ENCODE results near the gene ABTB1.
A peak's percentile ranks its signal among the peaks of the same experiment; 100 is the strongest.

The ABTB1 gene

GRCh38 chr3:127655641-127656040 lies 17.1 kb upstream of the ABTB1 start:
- no peaks in the 10 kb centered on the region for H3K36me3 ChIP-seq (ENCODE audit: control insufficient read depth in 1 of 2, insufficient read depth in 2 of 2, low read depth in 1 of 2, low read length in 2 of 2)
- no peak overlapping the region for H2BK120ac ChIP-seq (ENCODE audit: low read depth, low read length)
- no peak overlapping the region for H2BK12ac ChIP-seq (ENCODE audit: low read length in 2 of 2)
- H3K27ac ChIP-seq (ENCODE audit: low read length, poor library complexity, severe bottlenecking) = no peak overlapping the region
- H3K4me3 ChIP-seq (ENCODE audit: insufficient read depth in 1 of 2, low read depth in 1 of 2, low read length in 2 of 2) = no peak overlapping the region
- H3K9me3 ChIP-seq (ENCODE audit: control insufficient read depth, low read length) = no peaks in the 10 kb centered on the region
- peak; percentile 47 for DNase-seq
- no peak overlapping the region for H3K14ac ChIP-seq (ENCODE audit: low read length in 2 of 2)
- no peaks in the 10 kb centered on the region for H3K79me1 ChIP-seq (replicated peaks; ENCODE audit: low read length, poor library complexity, severe bottlenecking)
- no peak overlapping the region for H2BK5ac ChIP-seq (ENCODE audit: low read depth, low read length, poor library complexity, severe bottlenecking)
- H3K23ac ChIP-seq (ENCODE audit: low read length in 2 of 2) = no peak overlapping the region
- H4K8ac ChIP-seq (ENCODE audit: low read length) = no peak overlapping the region
- H3K4me1 ChIP-seq (ENCODE audit: control insufficient read depth, insufficient read depth, low read depth, low read length) = no peaks in the 10 kb centered on the region
- peaks cover 0 to 8% of the 10 kb centered on the region in 2 experiments for H3K27me3 ChIP-seq (ENCODE audit: control insufficient read depth in 1 of 2, insufficient read depth in 1 of 2, low read length in 2 of 2)
- no peak overlapping the region for H3K4me2 ChIP-seq (ENCODE audit: low read length, poor library complexity, severe bottlenecking)
- WGBS = 58% methylated on average over 3 of the region's 3 CpGs
- H2BK15ac ChIP-seq (ENCODE audit: low read depth, poor library complexity, severe bottlenecking) = no peak overlapping the region
- H3K18ac ChIP-seq (ENCODE audit: low read depth in 1 of 2, low read length in 2 of 2) = no peak overlapping the region
- peak overlapping the region; percentile 69 for H3K9ac ChIP-seq (ENCODE audit: low read length)
- no peak overlapping the region for H3K4ac ChIP-seq (ENCODE audit: low read depth in 1 of 2, low read length in 2 of 2)
- H2AFZ ChIP-seq (ENCODE audit: low read depth, low read length) = no peak overlapping the region
- no peak overlapping the region for H2AK5ac ChIP-seq (ENCODE audit: low read length, severe bottlenecking)
- no peak overlapping the region for H4K91ac ChIP-seq (ENCODE audit: low read length)

DNA sequence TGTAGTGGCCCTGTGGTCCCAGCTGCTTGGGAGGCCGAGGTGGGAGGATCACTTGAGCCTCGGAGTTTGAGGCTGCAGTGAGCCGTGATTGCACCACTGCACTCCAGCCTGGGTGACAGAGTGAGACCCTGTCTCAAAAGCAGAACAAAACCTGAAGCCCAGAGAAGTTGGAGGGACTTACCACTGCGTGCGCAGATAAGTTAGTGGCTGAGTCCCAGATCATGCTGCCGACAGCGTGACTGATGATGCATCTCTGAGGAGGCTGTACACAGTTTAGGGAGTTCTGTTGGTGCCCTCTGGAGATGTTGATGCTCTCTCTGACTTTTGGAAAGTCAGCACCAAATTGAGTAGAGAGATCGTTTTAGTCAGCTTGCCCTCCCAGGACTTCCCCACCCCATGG lies 15.8 kb upstream of the ABTB1 start:
- H2BK120ac ChIP-seq (ENCODE audit: low read depth, low read length) = no peak overlapping the region
- no peak overlapping the region for H3K4me3 ChIP-seq (ENCODE audit: insufficient read depth in 1 of 2, low read depth in 1 of 2, low read length in 2 of 2)
- no peaks in the 10 kb centered on the region for H3K4me1 ChIP-seq (ENCODE audit: control insufficient read depth, insufficient read depth, low read depth, low read length)
- H2BK5ac ChIP-seq (ENCODE audit: low read depth, low read length, poor library complexity, severe bottlenecking) = no peak overlapping the region
- no peak overlapping the region for H3K4me2 ChIP-seq (ENCODE audit: low read length, poor library complexity, severe bottlenecking)
- H4K8ac ChIP-seq (ENCODE audit: low read length) = no peak overlapping the region
- no peak overlapping the region for H4K91ac ChIP-seq (ENCODE audit: low read length)
- H2AK5ac ChIP-seq (ENCODE audit: low read length, severe bottlenecking) = no peak overlapping the region
- H3K27ac ChIP-seq (ENCODE audit: low read length, poor library complexity, severe bottlenecking) = no peak overlapping the region
- H2BK12ac ChIP-seq (ENCODE audit: low read length in 2 of 2) = no peak overlapping the region
- H3K36me3 ChIP-seq (ENCODE audit: control insufficient read depth in 1 of 2, insufficient read depth in 2 of 2, low read depth in 1 of 2, low read length in 2 of 2) = no peaks in the 10 kb centered on the region
- no peak overlapping the region for H3K4ac ChIP-seq (ENCODE audit: low read depth in 1 of 2, low read length in 2 of 2)
- no peaks in the 10 kb centered on the region for H3K79me1 ChIP-seq (replicated peaks; ENCODE audit: low read length, poor library complexity, severe bottlenecking)
- H3K9me3 ChIP-seq (ENCODE audit: control insufficient read depth, low read length) = no peaks in the 10 kb centered on the region
- no peak overlapping the region for H3K14ac ChIP-seq (ENCODE audit: low read length in 2 of 2)
- H3K23ac ChIP-seq (ENCODE audit: low read length in 2 of 2) = no peak overlapping the region
- no peak overlapping the region for H3K9ac ChIP-seq (ENCODE audit: low read length)
- DNase-seq = no peak
- no peak overlapping the region for H2BK15ac ChIP-seq (ENCODE audit: low read depth, poor library complexity, severe bottlenecking)
- H2AFZ ChIP-seq (ENCODE audit: low read depth, low read length) = no peak overlapping the region
- no peak overlapping the region for H3K18ac ChIP-seq (ENCODE audit: low read depth in 1 of 2, low read length in 2 of 2)
- peaks cover 0 to 8% of the 10 kb centered on the region in 2 experiments for H3K27me3 ChIP-seq (ENCODE audit: control insufficient read depth in 1 of 2, insufficient read depth in 1 of 2, low read length in 2 of 2)
- WGBS = 93% methylated on average over 8 of the region's 8 CpGs

GRCh38 chr3:127658234-127658633 lies 14.5 kb upstream of the ABTB1 start:
- Histone ChIP-seq H2BK12ac (ENCODE audit: low read length in 2 of 2) (no peak overlapping the region), H3K36me3 (ENCODE audit: control insufficient read depth in 1 of 2, insufficient read depth in 2 of 2, low read depth in 1 of 2, low read length in 2 of 2) (no peaks in the 10 kb centered on the region), H3K9ac (ENCODE audit: low read length) (no peak overlapping the region), H2BK5ac (ENCODE audit: low read depth, low read length, poor library complexity, severe bottlenecking) (no peak overlapping the region), H2BK15ac (ENCODE audit: low read depth, poor library complexity, severe bottlenecking) (no peak overlapping the region), H3K79me1 (replicated peaks; ENCODE audit: low read length, poor library complexity, severe bottlenecking) (no peaks in the 10 kb centered on the region), H2BK120ac (ENCODE audit: low read depth, low read length) (no peak overlapping the region), H3K27me3 (ENCODE audit: control insufficient read depth in 1 of 2, insufficient read depth in 1 of 2, low read length in 2 of 2) (no peaks in the 10 kb centered on the region), H3K4me2 (ENCODE audit: low read length, poor library complexity, severe bottlenecking) (no peak overlapping the region), H3K23ac (ENCODE audit: low read length in 2 of 2) (no peak overlapping the region), H3K4me1 (ENCODE audit: control insufficient read depth, insufficient read depth, low read depth, low read length) (no peaks in the 10 kb centered on the region), H3K4ac (ENCODE audit: low read depth in 1 of 2, low read length in 2 of 2) (no peak overlapping the region), H3K4me3 (ENCODE audit: insufficient read depth in 1 of 2, low read depth in 1 of 2, low read length in 2 of 2) (no peak overlapping the region), H3K27ac (ENCODE audit: low read length, poor library complexity, severe bottlenecking) (no peak overlapping the region), H2AFZ (ENCODE audit: low read depth, low read length) (no peak overlapping the region), H3K14ac (ENCODE audit: low read length in 2 of 2) (no peak overlapping the region), H3K9me3 (ENCODE audit: control insufficient read depth, low read length) (no peaks in the 10 kb centered on the region), H4K8ac (ENCODE audit: low read length) (no peak overlapping the region), H3K18ac (ENCODE audit: low read depth in 1 of 2, low read length in 2 of 2) (no peak overlapping the region), H4K91ac (ENCODE audit: low read length) (no peak overlapping the region), H2AK5ac (ENCODE audit: low read length, severe bottlenecking) (no peak overlapping the region)
- WGBS = 77% methylated on average over 1 of the region's 1 CpG
- DNase-seq = no peak

DNA sequence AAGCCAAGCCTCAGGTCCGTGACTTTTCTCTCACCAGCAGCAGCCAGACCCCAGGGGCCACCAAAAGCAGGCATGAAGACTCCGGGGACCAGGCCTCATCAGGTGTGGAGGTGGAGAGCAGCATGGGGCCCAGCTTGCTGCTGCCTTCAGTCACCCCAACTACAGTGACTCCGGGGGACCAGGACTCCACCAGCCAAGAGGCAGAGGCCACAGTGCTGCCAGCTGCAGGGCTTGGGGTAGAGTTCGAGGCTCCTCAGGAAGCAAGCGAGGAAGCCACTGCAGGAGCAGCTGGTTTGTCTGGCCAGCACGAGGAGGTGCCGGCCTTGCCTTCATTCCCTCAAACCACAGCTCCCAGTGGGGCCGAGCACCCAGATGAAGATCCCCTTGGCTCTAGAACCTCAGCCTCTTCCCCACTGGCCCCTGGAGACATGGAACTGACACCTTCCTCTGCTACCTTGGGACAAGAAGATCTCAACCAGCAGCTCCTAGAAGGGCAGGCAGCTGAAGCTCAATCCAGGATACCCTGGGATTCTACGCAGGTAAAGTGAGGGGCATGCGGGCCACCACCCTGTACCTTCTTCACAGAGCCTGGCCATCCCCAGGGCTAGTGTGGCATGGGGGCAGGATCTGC lies 12.0 kb upstream of the ABTB1 start:
- no peak overlapping the region for H4K8ac ChIP-seq (ENCODE audit: low read length)
- no peak for DNase-seq
- no peak overlapping the region for H3K4me2 ChIP-seq (ENCODE audit: low read length, poor library complexity, severe bottlenecking)
- no peak overlapping the region for H3K9ac ChIP-seq (ENCODE audit: low read length)
- H2BK12ac ChIP-seq (ENCODE audit: low read length in 2 of 2) = no peak overlapping the region
- no peak overlapping the region for H3K14ac ChIP-seq (ENCODE audit: low read length in 2 of 2)
- no peak overlapping the region for H3K23ac ChIP-seq (ENCODE audit: low read length in 2 of 2)
- H3K36me3 ChIP-seq (ENCODE audit: control insufficient read depth in 1 of 2, insufficient read depth in 2 of 2, low read depth in 1 of 2, low read length in 2 of 2) = no peaks in the 10 kb centered on the region
- H3K27ac ChIP-seq (ENCODE audit: low read length, poor library complexity, severe bottlenecking) = no peak overlapping the region
- H2AFZ ChIP-seq (ENCODE audit: low read depth, low read length) = no peak overlapping the region
- WGBS = 98% methylated on average over 10 of the region's 10 CpGs
- no peak overlapping the region for H3K4ac ChIP-seq (ENCODE audit: low read depth in 1 of 2, low read length in 2 of 2)
- H3K4me1 ChIP-seq (ENCODE audit: control insufficient read depth, insufficient read depth, low read depth, low read length) = no peaks in the 10 kb centered on the region
- no peak overlapping the region for H3K18ac ChIP-seq (ENCODE audit: low read depth in 1 of 2, low read length in 2 of 2)
- no peak overlapping the region for H2BK120ac ChIP-seq (ENCODE audit: low read depth, low read length)
- no peak overlapping the region for H2BK15ac ChIP-seq (ENCODE audit: low read depth, poor library complexity, severe bottlenecking)
- H3K79me1 ChIP-seq (replicated peaks; ENCODE audit: low read length, poor library complexity, severe bottlenecking) = no peaks in the 10 kb centered on the region
- H3K9me3 ChIP-seq (ENCODE audit: control insufficient read depth, low read length) = no peaks in the 10 kb centered on the region
- no peak overlapping the region for H2BK5ac ChIP-seq (ENCODE audit: low read depth, low read length, poor library complexity, severe bottlenecking)
- H3K4me3 ChIP-seq (ENCODE audit: insufficient read depth in 1 of 2, low read depth in 1 of 2, low read length in 2 of 2) = no peak overlapping the region
- H2AK5ac ChIP-seq (ENCODE audit: low read length, severe bottlenecking) = no peak overlapping the region
- no peaks in the 10 kb centered on the region for H3K27me3 ChIP-seq (ENCODE audit: control insufficient read depth in 1 of 2, insufficient read depth in 1 of 2, low read length in 2 of 2)
- H4K91ac ChIP-seq (ENCODE audit: low read length) = no peak overlapping the region
